H9 (cell line): ENCODE measurements around the gene OTP. TPM values are rescaled to one million over a fixed set of nuclear protein-coding genes. Genes with fewer than 3 reads are reported as not detected.

Source experiments
- DNase-seq: peaks from one replicate; pipeline ENCODE4 v3.0.0-alpha.2; 2017
- H2AFZ ChIP-seq: one replicate; pipeline ENCODE4 v1.6.1; 2013; ENCODE audit warnings: mild to moderate bottlenecking, low read length, control low read depth, moderate library complexity
- H2AK5ac ChIP-seq: 2 replicates; pipeline ENCODE4 v1.6.1; 2013; ENCODE audit warnings: low read length, control low read depth, mixed read lengths; ENCODE audit not compliant: insufficient read length
- H2BK120ac ChIP-seq: one replicate; pipeline ENCODE4 v1.6.1; 2013; ENCODE audit warnings: low read depth, mild to moderate bottlenecking, low read length, control low read depth, inconsistent platforms; ENCODE audit not compliant: poor library complexity, severe bottlenecking
- H2BK12ac ChIP-seq: 2 replicates; pipeline ENCODE4 v1.6.1; 2013; ENCODE audit warnings: low read length, control low read depth, mixed read lengths, low read depth; ENCODE audit not compliant: insufficient read length
- H2BK15ac ChIP-seq: 2 replicates; pipeline ENCODE4 v1.6.1; 2013; ENCODE audit warnings: low read depth, low read length, control low read depth
- H2BK20ac ChIP-seq: one replicate; pipeline ENCODE4 v1.6.1; 2013; ENCODE audit warnings: low read depth, mild to moderate bottlenecking, low read length, control low read depth, inconsistent platforms; ENCODE audit not compliant: poor library complexity, severe bottlenecking
- H2BK5ac ChIP-seq: 2 replicates; pipeline ENCODE4 v1.6.1; 2013; ENCODE audit warnings: low read length, control low read depth, mixed read lengths; ENCODE audit not compliant: insufficient read length
- H3K14ac ChIP-seq: 2 replicates; pipeline ENCODE4 v1.6.1; 2013; ENCODE audit warnings: low read length, control low read depth; ENCODE audit not compliant: insufficient read depth
- H3K18ac ChIP-seq: 2 replicates; pipeline ENCODE4 v1.6.1; 2013; ENCODE audit warnings: low read depth, mild to moderate bottlenecking, mixed read lengths, low read length, control low read depth; ENCODE audit not compliant: insufficient read length
- H3K23ac ChIP-seq: 2 replicates; pipeline ENCODE4 v1.6.1; 2013; ENCODE audit warnings: low read length, control low read depth, mixed read lengths, low read depth; ENCODE audit not compliant: insufficient read length
- H3K23me2 ChIP-seq: 2 replicates; pipeline ENCODE4 v1.6.1; 2013; ENCODE audit warnings: low read depth, mild to moderate bottlenecking, mixed read lengths, low read length, control low read depth; ENCODE audit not compliant: insufficient read length, poor library complexity, severe bottlenecking
- H3K27ac ChIP-seq: 2 replicates; pipeline ENCODE4 v1.5.1; 2013; ENCODE audit warnings: low read length, control low read depth, mixed read lengths, low read depth; ENCODE audit not compliant: insufficient read length
- H3K27me3 ChIP-seq: 2 replicates; pipeline ENCODE4 v1.6.1; 2013; ENCODE audit warnings: low read length, control low read depth, inconsistent platforms; ENCODE audit not compliant: insufficient read depth
- H3K4ac ChIP-seq: 2 replicates; pipeline ENCODE4 v1.6.1; 2013; ENCODE audit warnings: low read depth, mild to moderate bottlenecking, control low read depth, inconsistent platforms, low read length, moderate library complexity
- H3K4me1 ChIP-seq: 2 replicates; pipeline ENCODE4 v1.6.1; 2013; ENCODE audit warnings: low read length, control low read depth, inconsistent platforms; ENCODE audit not compliant: insufficient read depth
- H3K4me2 ChIP-seq: 2 replicates; pipeline ENCODE4 v1.6.1; 2013; ENCODE audit warnings: low read length, control low read depth, mixed read lengths; ENCODE audit not compliant: insufficient read length, insufficient read depth
- H3K56ac ChIP-seq: 2 replicates; pipeline ENCODE4 v1.6.1; 2013; ENCODE audit warnings: low read depth, mild to moderate bottlenecking, mixed read lengths, low read length, control low read depth; ENCODE audit not compliant: insufficient read length
- H3K79me1 ChIP-seq: 2 replicates; pipeline ENCODE4 v1.6.1; 2013; ENCODE audit warnings: low read depth, mild to moderate bottlenecking, moderate library complexity, low read length, control low read depth, inconsistent platforms; ENCODE audit not compliant: insufficient read depth, poor library complexity, severe bottlenecking
- H3K79me2 ChIP-seq: 2 replicates; pipeline ENCODE4 v1.6.1; 2013; ENCODE audit warnings: low read length, control low read depth, inconsistent platforms; ENCODE audit not compliant: insufficient read depth
- H3K9ac ChIP-seq: 2 replicates; pipeline ENCODE4 v1.6.1; 2013; ENCODE audit warnings: low read length, control low read depth, mixed read lengths; ENCODE audit not compliant: insufficient read length; ENCODE audit errors: extremely low read depth
- H3K9me3 ChIP-seq: one replicate; pipeline ENCODE4 v1.6.1; 2013; ENCODE audit warnings: low read depth, low read length, inconsistent platforms; ENCODE audit not compliant: control insufficient read depth
- H3T11ph ChIP-seq: one replicate; pipeline ENCODE4 v1.6.1; 2013; ENCODE audit warnings: mild to moderate bottlenecking, low read length, control low read depth, inconsistent platforms
- H4K20me1 ChIP-seq: one replicate; pipeline ENCODE4 v1.6.1; 2013; ENCODE audit not compliant: control insufficient read depth, insufficient read length, insufficient read depth
- H4K5ac ChIP-seq: 2 replicates; pipeline ENCODE4 v1.6.1; 2013; ENCODE audit warnings: low read depth, mild to moderate bottlenecking, mixed read lengths, low read length, control low read depth; ENCODE audit not compliant: insufficient read length
- H4K8ac ChIP-seq: replicated peaks from 2 replicates; pipeline ENCODE4 v1.6.1; 2013; ENCODE audit warnings: low read length, control low read depth, mixed read lengths, low read depth; ENCODE audit not compliant: insufficient read length
- H4K91ac ChIP-seq: 2 replicates; pipeline ENCODE4 v1.6.1; 2013; ENCODE audit warnings: low read depth, mild to moderate bottlenecking, moderate library complexity, mixed read lengths, low read length, control low read depth; ENCODE audit not compliant: insufficient read length
- H3K27ac Mint-ChIP-seq, 3 experiments: 2 replicates in 2 of 3; 3 replicates in 1 of 3; pipeline ENCODE4 v1.8.0; 2020 to 2021; ENCODE audit warnings: mixed read lengths in 3 of 3, mild to moderate bottlenecking in 1 of 3, moderate library complexity in 1 of 3
- H3K27me3 Mint-ChIP-seq: 2 replicates; pipeline ENCODE4 v1.8.0; 2021; ENCODE audit warnings: low read depth, mild to moderate bottlenecking, moderate library complexity, mixed read lengths
- H3K36me3 Mint-ChIP-seq, 3 experiments: 2 replicates in 2 of 3; 3 replicates in 1 of 3; pipeline ENCODE4 v1.8.0; 2020 to 2021; ENCODE audit warnings: low read depth in 3 of 3, mixed read lengths in 3 of 3; ENCODE audit not compliant: insufficient read depth in 1 of 3
- H3K4me1 Mint-ChIP-seq, 2 experiments: 2 replicates each; pipeline ENCODE4 v1.8.0; 2020; ENCODE audit warnings: mixed read lengths in 2 of 2
- H3K4me3 Mint-ChIP-seq, 2 experiments: 2 replicates in 1 of 2; 3 replicates in 1 of 2; pipeline ENCODE4 v1.8.0; 2020 to 2021; ENCODE audit warnings: mild to moderate bottlenecking in 2 of 2, mixed read lengths in 2 of 2, moderate library complexity in 1 of 2
- H3K9me3 Mint-ChIP-seq, 2 experiments: 2 replicates in 1 of 2; 3 replicates in 1 of 2; pipeline ENCODE4 v1.8.0; 2020; ENCODE audit warnings: mild to moderate bottlenecking in 2 of 2, mixed read lengths in 2 of 2, moderate library complexity in 1 of 2
- CTCF ChIP-seq: fragments of 200-600 bp; sonication (generic); conservative IDR thresholded peaks from 3 replicates; pipeline ENCODE4 v1.8.0; 2021; ENCODE audit warnings: antibody characterized with exemption, mild to moderate bottlenecking
- WGBS: extraction: QIAGEN DNeasy Blood & Tissue Kit; methylation state at CpG from one replicate; pipeline ENCODE4 v1.1.7; 2013; ENCODE audit warnings: missing lambda C conversion rate, low lambda C conversion rate, mixed read lengths; ENCODE audit not compliant: insufficient read length; ENCODE audit errors: extremely low coverage; 5-methylcytosine and 5-hydroxymethylcytosine counted together
- total RNA-seq: library from RNA; stranded (reverse); gene quantifications from 2 replicates; pipeline ENCODE4 v1.2.1, GENCODE V29; 2021

OTP gene
- total RNA-seq, 1 experiment from 2014 or later = not detected

GRCh38 chr5:77599679-77600078 is 38.8 kb downstream of the OTP start:
- no peak overlapping the region for H4K91ac ChIP-seq
- H3K27ac ChIP-seq = no peak overlapping the region
- no peak overlapping the region for H2BK120ac ChIP-seq
- no peak overlapping the region for H3K56ac ChIP-seq
- Mint-ChIP-seq H3K27ac (no peak overlapping the region), H3K4me1 (no peaks in the 10 kb centered on the region), H3K4me3 (no peak overlapping the region), H3K9me3 (peaks cover 0 to 4% of the 10 kb centered on the region in 2 experiments; a peak in 2 of 5 replicates), H3K27me3 (peaks cover 30% of the 10 kb centered on the region), H3K36me3 (no peaks in the 10 kb centered on the region; a peak in 1 of 7 replicates)
- no peak overlapping the region for H3K18ac ChIP-seq
- H3T11ph ChIP-seq = no peak overlapping the region
- H4K5ac ChIP-seq = no peak overlapping the region
- H3K23me2 ChIP-seq = no peaks in the 10 kb centered on the region
- H3K4me1 ChIP-seq = no peaks in the 10 kb centered on the region
- no peak overlapping the region for H2AK5ac ChIP-seq
- H3K4me2 ChIP-seq = no peak overlapping the region
- H3K23ac ChIP-seq = no peak overlapping the region
- no peaks in the 10 kb centered on the region for H3K79me1 ChIP-seq
- H3K27me3 ChIP-seq = no peaks in the 10 kb centered on the region; the same call in 1 of the 2 replicates
- no peak overlapping the region for H2BK20ac ChIP-seq
- H4K8ac ChIP-seq = no peak overlapping the region
- H3K79me2 ChIP-seq = no peaks in the 10 kb centered on the region
- DNase-seq = no peak
- no peak overlapping the region for H2BK12ac ChIP-seq
- H4K20me1 ChIP-seq = no peaks in the 10 kb centered on the region
- no peak overlapping the region for H2BK5ac ChIP-seq
- H3K14ac ChIP-seq = no peak overlapping the region
- no peak for TF ChIP-seq CTCF
- H3K9me3 ChIP-seq = no peaks in the 10 kb centered on the region
- no peak overlapping the region for H3K4ac ChIP-seq
- no CpG with 5 or more reads among the region's 2 CpGs for WGBS
- H2BK15ac ChIP-seq = no peak overlapping the region
- H3K9ac ChIP-seq = no peak overlapping the region
- no peak overlapping the region for H2AFZ ChIP-seq
